A673 (cell line): ENCODE results near the gene CREB3L2. TPM values are rescaled to one million over a fixed set of nuclear protein-coding genes. Genes with fewer than 3 reads are reported as not detected.

Source experiments
- BruUV-seq: library from RNA; stranded (reverse); fragments of 400-500 nt; replicated peaks from 2 replicates; lab custom pipeline; 2021; lab: Mats Ljungman, UMichigan
- CTCF ChIA-PET: fragments of 300-600 bp; sonication (Branson Sonifier 250); formaldehyde crosslinking; loops from one replicate; lab custom pipeline; 2022; ENCODE audit warnings: antibody characterized with exemption; lab: Charles Lee
- POLR2A ChIA-PET: fragments of 300-600 bp; sonication (Branson Sonifier 250); formaldehyde crosslinking; loops from one replicate; lab custom pipeline; 2022; ENCODE audit warnings: antibody characterized with exemption; ENCODE audit not compliant: low non-redundant PET; lab: Charles Lee
- DNase-seq: peaks from one replicate; pipeline ENCODE4 v3.0.0-alpha.2; 2015; ENCODE audit warnings: low spot score
- H3K27ac ChIP-seq: fragments of 200-600 bp; sonication (generic); 2 replicates; pipeline ENCODE4 v1.5.1; 2016; ENCODE audit warnings: mixed run types, low read depth, mild to moderate bottlenecking, mixed read lengths, antibody characterized with exemption, low read length; ENCODE audit not compliant: poor library complexity, severe bottlenecking
- H3K27me3 ChIP-seq: fragments of 200-600 bp; sonication (generic); replicated peaks from 2 replicates; pipeline ENCODE4 v1.6.1; 2017; ENCODE audit warnings: mixed run types, low read depth, mild to moderate bottlenecking, mixed read lengths, antibody characterized with exemption, low read length; ENCODE audit not compliant: insufficient read depth, poor library complexity
- H3K36me3 ChIP-seq: fragments of 200-600 bp; sonication (generic); 2 replicates; pipeline ENCODE4 v1.6.1; 2016; ENCODE audit warnings: mixed run types, mild to moderate bottlenecking, mixed read lengths, antibody characterized with exemption, low read length; ENCODE audit not compliant: insufficient read depth, poor library complexity, severe bottlenecking
- H3K4me1 ChIP-seq: fragments of 200-600 bp; sonication (generic); 2 replicates; pipeline ENCODE4 v1.6.1; 2017; ENCODE audit warnings: mixed run types, mild to moderate bottlenecking, mixed read lengths, antibody characterized with exemption, low read length; ENCODE audit not compliant: insufficient read depth, poor library complexity, severe bottlenecking
- H3K4me3 ChIP-seq: fragments of 200-600 bp; sonication (generic); 2 replicates; pipeline ENCODE4 v1.5.1; 2016; ENCODE audit warnings: low read depth, mixed run types, mild to moderate bottlenecking, mixed read lengths, low read length; ENCODE audit not compliant: poor library complexity, severe bottlenecking
- H3K9me3 ChIP-seq: fragments of 200-600 bp; sonication (generic); 2 replicates; pipeline ENCODE4 v1.6.1; 2016; ENCODE audit warnings: mixed run types, low read depth, mild to moderate bottlenecking, mixed read lengths, antibody characterized with exemption, low read length; ENCODE audit not compliant: poor library complexity, severe bottlenecking
- EZH2 ChIP-seq: fragments of 200-600 bp; sonication (generic); IDR thresholded peaks from 2 replicates; pipeline ENCODE4 v1.6.1; 2017; ENCODE audit warnings: borderline replicate concordance, low read depth, mild to moderate bottlenecking, mixed read lengths, antibody characterized with exemption, low read length; ENCODE audit not compliant: poor library complexity, severe bottlenecking
- intact Hi-C: fragments of 100-400 bp; cut with micrococcal nuclease; formaldehyde crosslinking; loops from one replicate; pipeline ENCODE4 v1.10.0; 2022; ENCODE audit not compliant: unreplicated experiment
- total RNA-seq: library from RNA; stranded (reverse); gene quantifications from 2 replicates; pipeline ENCODE4 v1.2.3, GENCODE V29; 2021
- TF ChIP-seq, protein P1 (sequence below): fragments of 300-800, 200-600 bp; sonication (generic); conservative IDR thresholded peaks from 2 replicates; pipeline ENCODE4 v1.5.1; 2017; ENCODE audit warnings: low read depth, mild to moderate bottlenecking, antibody characterized with exemption, low read length, moderate library complexity, mixed read lengths

The CREB3L2 gene
- total RNA-seq, 1 experiment from 2014 or later: 17.0 TPM

DNA sequence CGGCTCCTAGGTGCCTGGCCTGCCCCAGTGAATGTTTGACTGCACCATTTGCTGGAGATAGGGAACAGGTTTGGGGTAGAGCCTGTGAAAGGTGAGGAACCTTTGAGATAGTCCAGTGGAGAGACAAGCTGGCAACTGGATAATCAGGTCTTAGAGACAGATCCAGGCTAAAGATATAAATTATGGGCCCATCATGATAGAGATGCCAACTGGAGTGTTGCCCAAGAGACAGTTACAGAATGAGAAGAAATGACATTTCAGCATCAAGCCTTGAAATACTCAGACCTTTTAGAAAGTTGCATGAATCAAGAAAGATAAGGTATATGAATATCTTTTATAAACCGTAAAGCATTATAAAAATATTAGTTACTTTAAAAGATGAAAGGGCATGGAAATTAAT, 27.1 kb downstream of the CREB3L2 start:
- H3K9me3 ChIP-seq: no peaks in the 10 kb centered on the region
- H3K27me3 ChIP-seq: no peaks in the 10 kb centered on the region
- CTCF ChIA-PET: no interaction called here
- H3K4me1 ChIP-seq: peaks cover 5% of the 10 kb centered on the region
- H3K4me3 ChIP-seq: no peak overlapping the region
- no peaks in the 10 kb centered on the region for H3K36me3 ChIP-seq
- POLR2A ChIA-PET: no interaction called here
- intact Hi-C loops: no loop called here
- DNase-seq: no peak
- no TSS peak for BruUV-seq
- TF ChIP-seq, protein P1, sequence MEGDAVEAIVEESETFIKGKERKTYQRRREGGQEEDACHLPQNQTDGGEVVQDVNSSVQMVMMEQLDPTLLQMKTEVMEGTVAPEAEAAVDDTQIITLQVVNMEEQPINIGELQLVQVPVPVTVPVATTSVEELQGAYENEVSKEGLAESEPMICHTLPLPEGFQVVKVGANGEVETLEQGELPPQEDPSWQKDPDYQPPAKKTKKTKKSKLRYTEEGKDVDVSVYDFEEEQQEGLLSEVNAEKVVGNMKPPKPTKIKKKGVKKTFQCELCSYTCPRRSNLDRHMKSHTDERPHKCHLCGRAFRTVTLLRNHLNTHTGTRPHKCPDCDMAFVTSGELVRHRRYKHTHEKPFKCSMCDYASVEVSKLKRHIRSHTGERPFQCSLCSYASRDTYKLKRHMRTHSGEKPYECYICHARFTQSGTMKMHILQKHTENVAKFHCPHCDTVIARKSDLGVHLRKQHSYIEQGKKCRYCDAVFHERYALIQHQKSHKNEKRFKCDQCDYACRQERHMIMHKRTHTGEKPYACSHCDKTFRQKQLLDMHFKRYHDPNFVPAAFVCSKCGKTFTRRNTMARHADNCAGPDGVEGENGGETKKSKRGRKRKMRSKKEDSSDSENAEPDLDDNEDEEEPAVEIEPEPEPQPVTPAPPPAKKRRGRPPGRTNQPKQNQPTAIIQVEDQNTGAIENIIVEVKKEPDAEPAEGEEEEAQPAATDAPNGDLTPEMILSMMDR: no peak
- TF ChIP-seq EZH2: no peak
- no peak overlapping the region for H3K27ac ChIP-seq

DNA sequence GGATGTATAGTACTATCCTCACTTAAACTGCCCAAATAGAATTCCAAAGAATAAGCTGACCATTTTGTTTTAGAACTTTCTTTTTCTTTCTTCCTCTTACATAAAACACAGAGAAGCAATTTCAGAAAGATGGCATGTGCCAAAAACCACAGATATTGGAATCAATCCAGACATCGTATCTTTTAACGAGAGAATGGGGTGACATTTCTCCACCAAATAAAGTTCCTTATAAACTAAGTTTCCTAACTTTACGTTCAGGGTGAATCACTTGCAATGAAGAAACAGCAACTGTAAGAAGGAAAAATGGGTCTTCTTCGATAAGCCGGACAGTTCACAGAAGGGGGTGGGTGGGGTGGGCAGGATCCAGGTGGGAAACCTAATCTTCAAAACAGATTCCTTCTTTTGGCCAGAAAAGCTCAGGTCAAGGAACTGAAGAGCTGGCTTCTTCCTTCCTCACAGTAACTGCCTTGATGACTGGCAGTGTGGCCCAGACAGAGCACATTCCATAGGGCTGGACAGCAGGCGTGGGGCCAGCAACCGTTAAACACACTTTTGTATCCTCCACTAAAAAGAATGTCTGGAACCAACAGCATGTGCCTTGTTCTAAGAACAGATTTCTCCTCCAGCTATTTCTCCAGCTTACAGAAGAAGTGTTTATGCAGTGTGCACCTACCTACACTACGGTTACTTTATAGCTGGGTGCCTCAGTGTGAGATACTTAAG, 31.5 kb downstream of the CREB3L2 start:
- Histone ChIP-seq H3K4me3 (no peak overlapping the region), H3K27me3 (no peaks in the 10 kb centered on the region), H3K4me1 (peaks cover 21% of the 10 kb centered on the region), H3K9me3 (no peaks in the 10 kb centered on the region), H3K27ac (no peak overlapping the region), H3K36me3 (no peaks in the 10 kb centered on the region)
- ChIA-PET CTCF (no interaction called here), POLR2A (no interaction called here)
- intact Hi-C loops: no loop called here
- no TSS peak for BruUV-seq
- TF ChIP-seq, protein P1: no peak
- no peak for TF ChIP-seq EZH2
- no peak for DNase-seq

DNA sequence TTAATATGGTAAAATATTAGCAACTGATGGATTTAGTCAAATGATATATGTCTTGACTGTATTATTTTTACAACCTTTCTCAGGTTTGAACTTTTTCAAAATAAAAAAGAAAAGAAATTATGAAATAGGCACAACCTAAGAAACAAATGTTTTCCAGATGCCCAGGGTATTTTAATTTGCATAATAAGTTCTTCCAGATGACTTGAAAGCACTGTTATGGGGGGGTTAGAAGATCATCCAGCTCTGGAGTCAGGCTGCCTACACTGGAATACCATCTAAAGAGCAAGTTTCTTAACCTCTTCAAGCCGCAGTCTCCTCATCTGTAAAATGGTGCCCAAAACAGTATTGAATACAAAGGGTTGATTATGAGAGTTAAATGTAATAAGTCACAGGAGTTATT, 32.1 kb downstream of the CREB3L2 start:
- POLR2A ChIA-PET: no interaction called here
- peaks cover 21% of the 10 kb centered on the region for H3K4me1 ChIP-seq
- CTCF ChIA-PET: no interaction called here
- TF ChIP-seq, protein P1: no peak
- no peak for TF ChIP-seq EZH2
- intact Hi-C loops: no loop called here
- DNase-seq: no peak
- no peaks in the 10 kb centered on the region for H3K9me3 ChIP-seq
- no TSS peak for BruUV-seq
- H3K36me3 ChIP-seq: no peaks in the 10 kb centered on the region
- no peak overlapping the region for H3K27ac ChIP-seq
- H3K4me3 ChIP-seq: no peak overlapping the region
- no peaks in the 10 kb centered on the region for H3K27me3 ChIP-seq
